ENCODE data around the gene UBTD2.

DNA sequence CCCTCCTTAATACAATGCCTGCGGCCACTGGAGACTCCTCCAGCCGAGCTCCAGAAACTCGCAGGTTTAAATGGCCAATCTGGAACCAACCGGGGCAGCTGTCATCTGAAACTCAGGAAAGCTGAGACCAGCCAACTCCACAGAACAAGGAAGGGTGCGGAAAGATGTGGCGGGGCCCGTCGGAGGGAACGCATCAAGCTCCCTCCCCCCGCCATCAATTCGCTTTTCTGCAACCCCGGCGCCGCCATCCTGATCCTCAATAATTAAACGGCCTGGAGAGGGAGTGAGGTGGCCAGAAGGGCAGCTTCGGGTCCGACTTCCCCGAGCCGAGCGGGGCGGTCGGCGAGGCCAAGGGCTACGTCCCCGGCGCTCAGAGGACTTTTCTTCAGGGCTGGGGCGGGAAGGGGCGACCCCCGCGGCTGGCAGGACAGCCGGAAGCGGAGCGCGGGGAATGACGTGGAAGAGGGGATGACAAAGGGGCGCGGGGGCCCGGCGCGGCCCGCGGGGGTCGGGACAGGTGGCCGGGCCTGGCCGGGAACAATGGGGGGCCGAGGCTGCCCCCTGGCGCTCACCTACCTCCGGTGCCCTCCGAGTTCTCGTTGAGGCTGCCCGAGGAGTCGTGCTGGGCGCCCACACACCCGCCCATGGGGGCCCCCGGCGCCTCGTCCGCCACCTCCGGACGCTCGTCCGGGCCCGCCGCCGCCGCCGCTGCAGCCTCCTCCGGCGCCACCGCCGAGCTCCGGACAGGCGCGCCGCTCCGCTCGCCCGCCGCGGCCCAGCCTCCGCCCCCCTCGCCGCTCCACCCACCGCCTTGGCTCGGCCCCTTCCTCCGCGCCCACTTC lies at the start of gene UBTD2:
- peak; percentile 27 to 48 (median 38) for TF ChIP-seq CTCF (IDR thresholded peaks at IDR 0.05)
- no peak for TF ChIP-seq POLR2A (IDR thresholded peaks at IDR 0.05)
- no peak for TF ChIP-seq EP300 (IDR thresholded peaks at IDR 0.05)
